Measurements from ENCODE around the gene PARP14.

DNA sequence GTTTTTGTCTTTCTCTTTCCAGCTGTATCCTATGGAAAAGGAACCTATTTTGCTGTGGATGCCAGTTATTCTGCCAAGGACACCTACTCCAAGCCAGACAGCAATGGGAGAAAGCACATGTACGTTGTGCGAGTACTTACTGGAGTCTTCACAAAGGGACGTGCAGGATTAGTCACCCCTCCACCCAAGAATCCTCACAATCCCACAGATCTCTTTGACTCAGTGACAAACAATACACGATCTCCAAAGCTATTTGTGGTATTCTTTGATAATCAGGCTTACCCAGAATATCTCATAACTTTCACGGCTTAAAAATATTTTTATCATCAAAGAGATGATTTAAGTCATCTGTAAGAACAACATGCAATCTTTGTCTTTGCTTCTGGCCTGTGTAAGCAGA is 44.9 kb upstream of the PARP14 start:
- TF ChIP-seq, protein P1, sequence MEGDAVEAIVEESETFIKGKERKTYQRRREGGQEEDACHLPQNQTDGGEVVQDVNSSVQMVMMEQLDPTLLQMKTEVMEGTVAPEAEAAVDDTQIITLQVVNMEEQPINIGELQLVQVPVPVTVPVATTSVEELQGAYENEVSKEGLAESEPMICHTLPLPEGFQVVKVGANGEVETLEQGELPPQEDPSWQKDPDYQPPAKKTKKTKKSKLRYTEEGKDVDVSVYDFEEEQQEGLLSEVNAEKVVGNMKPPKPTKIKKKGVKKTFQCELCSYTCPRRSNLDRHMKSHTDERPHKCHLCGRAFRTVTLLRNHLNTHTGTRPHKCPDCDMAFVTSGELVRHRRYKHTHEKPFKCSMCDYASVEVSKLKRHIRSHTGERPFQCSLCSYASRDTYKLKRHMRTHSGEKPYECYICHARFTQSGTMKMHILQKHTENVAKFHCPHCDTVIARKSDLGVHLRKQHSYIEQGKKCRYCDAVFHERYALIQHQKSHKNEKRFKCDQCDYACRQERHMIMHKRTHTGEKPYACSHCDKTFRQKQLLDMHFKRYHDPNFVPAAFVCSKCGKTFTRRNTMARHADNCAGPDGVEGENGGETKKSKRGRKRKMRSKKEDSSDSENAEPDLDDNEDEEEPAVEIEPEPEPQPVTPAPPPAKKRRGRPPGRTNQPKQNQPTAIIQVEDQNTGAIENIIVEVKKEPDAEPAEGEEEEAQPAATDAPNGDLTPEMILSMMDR (IDR thresholded peaks at IDR 0.05), result no peak
- no peak for TF ChIP-seq POLR2AphosphoS5 (IDR thresholded peaks at IDR 0.05)
- TF ChIP-seq POLR2A (IDR thresholded peaks at IDR 0.05), result no peak

All from breast epithelium (tissue), 3 donors.